Tibial nerve (tissue), 4 donors: ENCODE measurements around the gene BRSK1. TPM values are rescaled to one million over a fixed set of nuclear protein-coding genes. Genes with fewer than 3 reads are reported as not detected.

Experiments used
- DNase-seq, 2 donors: peaks; one replicate each; pipeline ENCODE4 v3.0.0-alpha.2; 2019; ENCODE audit warnings: low spot score in 2 of 2
- H3K27ac ChIP-seq, 4 donors: fragments of 200-600 bp; sonication (generic) in 3 of 4; one replicate each; pipeline ENCODE4 v1.5.1; 2017 to 2019; ENCODE audit warnings: mild to moderate bottlenecking in 1 of 4
- H3K27me3 ChIP-seq, 2 donors: fragments of 200-600 bp; sonication (generic) in 1 of 2; one replicate each; pipeline versions ENCODE4 v1.5.1 to v1.6.0; 2017 to 2019
- H3K36me3 ChIP-seq, 3 donors: fragments of 200-600 bp; sonication (generic); one replicate each; pipeline ENCODE4 v1.5.1; 2018 to 2019
- H3K4me1 ChIP-seq, 4 donors: fragments of 200-600 bp; sonication (generic) in 3 of 4; one replicate each; pipeline ENCODE4 v1.5.1; 2017 to 2019
- H3K4me3 ChIP-seq, 4 donors: fragments of 200-600 bp; sonication (generic) in 3 of 4; one replicate each; pipeline ENCODE4 v1.5.1; 2017 to 2019; ENCODE audit warnings: mild to moderate bottlenecking in 1 of 4, moderate library complexity in 1 of 4
- H3K9me3 ChIP-seq, 4 donors: fragments of 200-600 bp; sonication (generic) in 3 of 4; one replicate each; pipeline ENCODE4 v1.5.1; 2017 to 2019
- CTCF ChIP-seq, 5 experiments: fragments of 200-600 bp in 3 of 5; fragments of 450-650 bp in 2 of 5; sonication (generic) in 3 of 5; IDR thresholded peaks; one replicate each; pipeline ENCODE4 v1.5.1; 2016 to 2019; ENCODE audit warnings: antibody characterized with exemption in 5 of 5, mild to moderate bottlenecking in 3 of 5, moderate library complexity in 2 of 5
- EP300 ChIP-seq, 2 donors: sonication (generic); formaldehyde crosslinking; IDR thresholded peaks; one replicate each; pipeline ENCODE4 v1.6.1; 2017; ENCODE audit warnings: antibody characterized with exemption in 2 of 2, mild to moderate bottlenecking in 1 of 2
- POLR2A ChIP-seq, 2 donors: fragments of 450-650 bp; IDR thresholded peaks; one replicate each; pipeline ENCODE4 v1.6.1; 2017; ENCODE audit warnings: antibody characterized with exemption in 2 of 2, mild to moderate bottlenecking in 2 of 2, moderate library complexity in 2 of 2
- WGBS, 2 donors: methylation state at CpG; one replicate each; pipeline ENCODE4 v1.1.5; 2018; 5-methylcytosine and 5-hydroxymethylcytosine counted together
- total RNA-seq, 4 donors: library from RNA; depleted of rRNA; stranded (reverse); fragments of >200 nt; gene quantifications; one replicate each; pipeline ENCODE4 v1.1.0, GENCODE V29; 2016

BRSK1 gene
- total RNA-seq, 4 donors from 2014 or later = 4.6 to 6.9 (median 5.9) TPM

GRCh38 chr19:55275851-55276719 lies 7.7 kb upstream of the BRSK1 start:
- no peak for DNase-seq
- Histone ChIP-seq H3K4me1 (peaks cover 0 to 17% (median 12%) of the 10 kb centered on the region in 4 donors), H3K9me3 (no peaks in the 10 kb centered on the region), H3K36me3 (peaks cover 0 to 70% (median 7%) of the 10 kb centered on the region in 3 donors), H3K27me3 (no peaks in the 10 kb centered on the region), H3K27ac (no peak overlapping the region), H3K4me3 (no peak overlapping the region)
- 74 to 79% methylated on average over 17 of the region's 17 CpGs for WGBS, 2 donors
- no peak for TF ChIP-seq EP300 (IDR thresholded peaks at IDR 0.05)
- TF ChIP-seq POLR2A (IDR thresholded peaks at IDR 0.05) = no peak
- no peak for TF ChIP-seq CTCF (IDR thresholded peaks at IDR 0.05)

- no peaks in the 10 kb centered on the region for H3K9me3 ChIP-seq
- peaks cover 0 to 17% (median 12%) of the 10 kb centered on the region in 4 donors for H3K4me1 ChIP-seq
- H3K36me3 ChIP-seq = peaks cover 0 to 62% (median 7%) of the 10 kb centered on the region in 3 donors
- H3K27ac ChIP-seq = no peak overlapping the region
- H3K4me3 ChIP-seq = no peak overlapping the region
- WGBS, 2 donors = 87 to 89% methylated on average over 15 of the region's 15 CpGs
- no peaks in the 10 kb centered on the region for H3K27me3 ChIP-seq
- no peak for DNase-seq
- no peak for TF ChIP-seq EP300 (IDR thresholded peaks at IDR 0.05)
- TF ChIP-seq POLR2A (IDR thresholded peaks at IDR 0.05) = no peak
- TF ChIP-seq CTCF (IDR thresholded peaks at IDR 0.05) = no peak
Observed at GRCh38 chr19:55276720-55277430, 6.9 kb upstream of the BRSK1 start.

- H3K4me1 ChIP-seq = peaks cover 0 to 17% (median 12%) of the 10 kb centered on the region in 4 donors
- no peak for TF ChIP-seq EP300 (IDR thresholded peaks at IDR 0.05)
- no peak for TF ChIP-seq CTCF (IDR thresholded peaks at IDR 0.05)
- no peak for TF ChIP-seq POLR2A (IDR thresholded peaks at IDR 0.05)
- 89 to 90% methylated on average over 17 of the region's 17 CpGs for WGBS, 2 donors
Observed at GRCh38 chr19:55277494-55277893, 6.3 kb upstream of the BRSK1 start.

GRCh38 chr19:55278391-55279135 lies 5.2 kb upstream of the BRSK1 start:
- Histone ChIP-seq H3K36me3 (peaks cover 0 to 45% (median 7%) of the 10 kb centered on the region in 3 donors), H3K27me3 (no peaks in the 10 kb centered on the region)

More at GRCh38 chr19:55277494-55277893, 6.3 kb upstream of the BRSK1 start:
- no peak for DNase-seq
- no peaks in the 10 kb centered on the region for H3K27me3 ChIP-seq
- H3K27ac ChIP-seq = no peak overlapping the region
- no peaks in the 10 kb centered on the region for H3K9me3 ChIP-seq
- H3K4me3 ChIP-seq = no peak overlapping the region
- peaks cover 0 to 56% (median 7%) of the 10 kb centered on the region in 3 donors for H3K36me3 ChIP-seq

More at GRCh38 chr19:55278391-55279135, 5.2 kb upstream of the BRSK1 start:
- 77 to 82% methylated on average over 13 of the region's 13 CpGs for WGBS, 2 donors
- H3K4me3 ChIP-seq = no peak overlapping the region
- H3K4me1 ChIP-seq = peaks cover 0 to 20% (median 12%) of the 10 kb centered on the region in 4 donors
- no peaks in the 10 kb centered on the region for H3K9me3 ChIP-seq
- TF ChIP-seq CTCF (IDR thresholded peaks at IDR 0.05) = no peak
- no peak for TF ChIP-seq POLR2A (IDR thresholded peaks at IDR 0.05)
- TF ChIP-seq EP300 (IDR thresholded peaks at IDR 0.05) = no peak
- no peak for DNase-seq
- no peak overlapping the region for H3K27ac ChIP-seq
